HEK293 (cell line): ENCODE measurements around the gene WAPL.
A peak's percentile ranks its signal among the peaks of the same experiment; 100 is the strongest.

Experiments used
- CTCF ChIA-PET: fragments of 350-600 bp; formaldehyde crosslinking; extraction: SDS; loops from one replicate; lab custom pipeline; 2021; ENCODE audit warnings: antibody characterized with exemption; lab: Yijun Ruan, JAX
- POLR2A ChIA-PET: fragments of 300-600 bp; formaldehyde crosslinking; extraction: SDS; loops from one replicate; lab custom pipeline; 2020; ENCODE audit warnings: antibody characterized with exemption, inconsistent platforms; lab: Yijun Ruan, JAX
- H3K27ac ChIP-seq: fragments of 200-500 bp; sonication (Bioruptor generic); 2 replicates; pipeline ENCODE4 v1.5.1; 2014; ENCODE audit warnings: low read depth, low read length, control low read depth, inconsistent platforms; ENCODE audit errors: extremely low read depth
- H3K36me3 ChIP-seq, 2 experiments: fragments of 200-500 bp in 1 of 2; sonication (Bioruptor generic) in 1 of 2; 1 replicate in 1 of 2; 2 replicates in 1 of 2; pipeline ENCODE4 v1.5.1; 2014 to 2017; ENCODE audit warnings: inconsistent platforms in 2 of 2, low read length in 2 of 2; ENCODE audit not compliant: control insufficient read depth in 2 of 2, insufficient read depth in 1 of 2
- H3K4me1 ChIP-seq: fragments of 200-500 bp; sonication (Bioruptor generic); 2 replicates; pipeline ENCODE4 v1.5.1; 2014; ENCODE audit warnings: mild to moderate bottlenecking, low read length, inconsistent platforms; ENCODE audit not compliant: control insufficient read depth, insufficient read depth
- H3K4me3 ChIP-seq: 2 replicates; pipeline ENCODE4 v1.5.1; 2011; ENCODE audit warnings: low read depth, mild to moderate bottlenecking, control low read depth, low read length, moderate library complexity
- H3K9me3 ChIP-seq: fragments of 200-500 bp; sonication (Bioruptor generic); 2 replicates; pipeline ENCODE4 v1.5.1; 2014; ENCODE audit warnings: low read depth, low read length, inconsistent platforms; ENCODE audit not compliant: control insufficient read depth, insufficient read depth
- EGR2 ChIP-seq: fragments of 450-650 bp; formaldehyde crosslinking; IDR thresholded peaks from 2 replicates; pipeline ENCODE4 v1.5.1; 2016; ENCODE audit warnings: low read depth, missing biosample characterization, missing genetic modification characterization
- GLI2 ChIP-seq: fragments of 450-650 bp; formaldehyde crosslinking; IDR thresholded peaks from 2 replicates; pipeline ENCODE4; 2017; ENCODE audit warnings: missing biosample characterization, missing genetic modification characterization, low read depth, borderline replicate concordance
- HOXC10 ChIP-seq: sonication (generic); formaldehyde crosslinking; IDR thresholded peaks from 2 replicates; pipeline ENCODE4 v1.8.1; 2023; ENCODE audit warnings: mild to moderate bottlenecking, missing genetic modification reagents
- KLF16 ChIP-seq: fragments of 450-650 bp; formaldehyde crosslinking; IDR thresholded peaks from 2 replicates; pipeline ENCODE4 v1.5.1; 2017; ENCODE audit warnings: missing biosample characterization, missing genetic modification characterization
- OSR2 ChIP-seq: fragments of 450-650 bp; formaldehyde crosslinking; IDR thresholded peaks from 2 replicates; pipeline ENCODE4 v1.5.1; 2016; ENCODE audit warnings: missing biosample characterization, missing genetic modification characterization
- SALL2 ChIP-seq: fragments of 450-650 bp; formaldehyde crosslinking; IDR thresholded peaks from 2 replicates; pipeline ENCODE4 v1.5.0; 2017; ENCODE audit warnings: missing biosample characterization, mild to moderate bottlenecking, missing genetic modification characterization, borderline replicate concordance
- SP3 ChIP-seq: fragments of 450-650 bp; formaldehyde crosslinking; IDR thresholded peaks from 2 replicates; pipeline ENCODE4 v1.5.1; 2016; ENCODE audit warnings: missing biosample characterization, missing genetic modification characterization
- ZBTB17 ChIP-seq: fragments of 450-650 bp; formaldehyde crosslinking; IDR thresholded peaks from 2 replicates; pipeline ENCODE4 v1.5.1; 2016; ENCODE audit warnings: missing biosample characterization, missing genetic modification characterization
- ZFP37 ChIP-seq: fragments of 450-650 bp; formaldehyde crosslinking; IDR thresholded peaks from 2 replicates; pipeline ENCODE4 v1.5.1; 2016; ENCODE audit warnings: missing biosample characterization, missing genetic modification characterization
- ZNF121 ChIP-seq: fragments of 450-650 bp; formaldehyde crosslinking; IDR thresholded peaks from 2 replicates; pipeline ENCODE4 v1.5.1; 2016; ENCODE audit warnings: missing biosample characterization, missing genetic modification characterization
- ZNF16 ChIP-seq: fragments of 450-650 bp; formaldehyde crosslinking; IDR thresholded peaks from 2 replicates; pipeline ENCODE4 v1.5.1; 2016; ENCODE audit warnings: low read depth, missing biosample characterization, missing genetic modification characterization
- ZNF24 ChIP-seq: fragments of 450-650 bp; formaldehyde crosslinking; IDR thresholded peaks from 2 replicates; pipeline ENCODE4 v1.5.1; 2016; ENCODE audit warnings: missing biosample characterization, missing genetic modification characterization
- ZNF350 ChIP-seq: fragments of 450-650 bp; formaldehyde crosslinking; IDR thresholded peaks from 2 replicates; pipeline ENCODE4 v1.5.0; 2017; ENCODE audit warnings: missing biosample characterization, mild to moderate bottlenecking, missing genetic modification characterization
- ZNF48 ChIP-seq: fragments of 450-650 bp; formaldehyde crosslinking; IDR thresholded peaks from 2 replicates; pipeline ENCODE4 v1.5.1; 2016; ENCODE audit warnings: missing biosample characterization, missing genetic modification characterization
- ZNF549 ChIP-seq: fragments of 450-650 bp; IDR thresholded peaks from 2 replicates; pipeline ENCODE4 v1.5.1; 2018; ENCODE audit warnings: missing biosample characterization, missing genetic modification characterization, mild to moderate bottlenecking, inconsistent platforms, moderate library complexity
- ZNF658 ChIP-seq: fragments of 450-650 bp; formaldehyde crosslinking; IDR thresholded peaks from 2 replicates; pipeline ENCODE4; 2016; ENCODE audit warnings: missing biosample characterization, missing genetic modification characterization
- ZNF660 ChIP-seq: fragments of 450-650 bp; IDR thresholded peaks from 2 replicates; pipeline ENCODE4 v1.5.1; 2018; ENCODE audit warnings: missing biosample characterization, mild to moderate bottlenecking, missing genetic modification characterization
- ZNF776 ChIP-seq: fragments of 450-650 bp; formaldehyde crosslinking; IDR thresholded peaks from 2 replicates; pipeline ENCODE4 v1.5.0; 2017; ENCODE audit warnings: missing biosample characterization, missing genetic modification characterization, borderline replicate concordance
- ZNF830 ChIP-seq: fragments of 450-650 bp; IDR thresholded peaks from 2 replicates; pipeline ENCODE4 v1.5.0; 2018; ENCODE audit warnings: missing biosample characterization, missing genetic modification characterization, low read depth, mild to moderate bottlenecking, moderate library complexity
- ZSCAN23 ChIP-seq: fragments of 450-650 bp; formaldehyde crosslinking; IDR thresholded peaks from 2 replicates; pipeline ENCODE4 v1.5.1; 2016; ENCODE audit warnings: missing biosample characterization, missing genetic modification characterization
- TF ChIP-seq, protein P1 (sequence below): IDR thresholded peaks from 2 replicates; pipeline ENCODE4 v1.6.1; 2011; ENCODE audit warnings: mild to moderate bottlenecking, low read depth, low read length, borderline replicate concordance
- TF ChIP-seq, protein P2 (sequence below): fragments of 450-650 bp; formaldehyde crosslinking; IDR thresholded peaks from 2 replicates; pipeline ENCODE4 v1.5.1; 2017; ENCODE audit warnings: missing biosample characterization, missing genetic modification characterization

WAPL gene

DNA sequence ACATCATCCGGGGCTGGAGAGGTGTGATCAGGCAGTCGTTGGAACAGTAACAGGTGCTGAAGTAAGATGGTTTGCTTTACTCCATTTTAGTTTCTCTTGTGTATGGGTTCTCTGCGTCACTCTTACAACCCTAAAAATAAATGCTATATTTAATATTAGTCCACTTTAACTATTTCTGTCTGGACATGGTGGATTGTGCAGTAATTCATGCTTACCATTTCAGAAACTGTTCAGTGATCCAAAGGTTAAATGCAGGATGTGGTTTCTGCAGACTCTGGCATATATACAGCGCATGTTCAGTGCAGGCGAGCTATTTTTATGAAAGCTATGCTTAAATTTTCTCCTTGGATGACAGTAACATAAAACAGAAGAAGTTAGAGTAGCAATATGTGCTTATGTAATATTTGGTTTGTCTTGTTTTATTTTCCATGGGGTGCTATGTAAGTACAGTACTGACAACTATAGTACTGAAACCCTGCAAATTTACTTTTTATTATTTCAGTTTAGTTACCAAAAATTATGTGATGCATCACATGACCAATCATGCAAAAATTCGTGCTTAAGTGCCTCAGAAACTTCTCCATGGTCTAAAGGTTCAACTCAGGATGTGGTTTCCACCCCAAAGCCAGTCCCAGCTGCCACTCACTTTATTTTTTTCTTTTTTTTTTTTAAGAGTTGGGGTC lies 108.4 kb downstream of the WAPL start:
- TF ChIP-seq ZNF48 (no peak), HOXC10 (CRISPR knock-in tag) (no peak), ZNF658 (tag by site-specific recombination) (no peak), ZNF830 (tag by site-specific recombination) (no peak)
- TF ChIP-seq, all 188 proteins: peak for 0
- CTCF ChIA-PET, result no interaction called here
- Histone ChIP-seq H3K36me3 (no peaks in the 10 kb centered on the region), H3K4me3 (no peak overlapping the region), H3K9me3 (no peaks in the 10 kb centered on the region), H3K27ac (no peak overlapping the region), H3K4me1 (no peaks in the 10 kb centered on the region)
- POLR2A ChIA-PET, result interaction anchor here (1.0 kb wide), 1 partner anchor 11 kb away, joined by 4 read pairs; no protein-coding TSS in a partner anchor

DNA sequence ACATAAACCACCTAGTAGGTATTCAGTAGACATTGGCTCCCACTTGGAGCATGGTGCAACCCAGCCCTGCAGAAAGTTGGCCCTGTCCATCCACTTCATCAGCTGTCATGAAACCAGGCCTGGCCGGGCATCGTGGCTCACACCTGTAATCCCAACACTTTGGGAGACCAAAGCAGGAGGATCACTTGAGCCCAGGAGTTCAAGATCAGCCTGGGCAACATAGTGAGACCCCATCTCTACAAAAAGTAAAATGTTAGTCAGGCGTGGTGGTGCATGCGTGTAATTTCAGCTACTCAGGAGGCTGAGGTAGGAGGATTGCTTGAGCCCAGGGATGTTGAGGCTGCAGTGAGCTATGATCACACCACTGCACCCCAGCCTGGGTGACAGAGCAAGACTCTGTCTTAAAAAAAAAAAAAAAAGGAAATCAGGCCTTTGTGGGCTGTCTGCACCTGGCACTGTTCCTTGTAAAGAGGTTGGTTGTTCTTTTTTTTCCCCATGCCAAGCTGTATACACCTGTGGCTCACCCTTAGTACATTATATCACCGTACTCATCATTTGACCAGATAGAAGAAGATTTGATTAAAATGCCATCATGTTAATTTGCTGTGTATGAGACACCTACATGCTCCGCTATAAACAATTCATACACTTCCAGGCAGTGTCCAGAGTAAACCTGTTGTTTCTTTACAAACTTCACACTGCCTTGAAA lies 109.6 kb downstream of the WAPL start:
- TF ChIP-seq SP3 (tag by site-specific recombination), result no peak
- TF ChIP-seq ZNF121 (tag by site-specific recombination), result peak; percentile 55; the same call in 1 of the 2 replicates
- ChIA-PET CTCF (interaction anchor here (0.6 to 1.1 kb wide), 3 partner anchors 12 to 174 kb away, joined by 3 to 4 read pairs (median 3); no protein-coding TSS in a partner anchor), POLR2A (no interaction called here)
- Histone ChIP-seq H3K4me3 (no peak overlapping the region), H3K36me3 (no peaks in the 10 kb centered on the region), H3K4me1 (no peaks in the 10 kb centered on the region), H3K9me3 (no peaks in the 10 kb centered on the region), H3K27ac (no peak overlapping the region)

DNA sequence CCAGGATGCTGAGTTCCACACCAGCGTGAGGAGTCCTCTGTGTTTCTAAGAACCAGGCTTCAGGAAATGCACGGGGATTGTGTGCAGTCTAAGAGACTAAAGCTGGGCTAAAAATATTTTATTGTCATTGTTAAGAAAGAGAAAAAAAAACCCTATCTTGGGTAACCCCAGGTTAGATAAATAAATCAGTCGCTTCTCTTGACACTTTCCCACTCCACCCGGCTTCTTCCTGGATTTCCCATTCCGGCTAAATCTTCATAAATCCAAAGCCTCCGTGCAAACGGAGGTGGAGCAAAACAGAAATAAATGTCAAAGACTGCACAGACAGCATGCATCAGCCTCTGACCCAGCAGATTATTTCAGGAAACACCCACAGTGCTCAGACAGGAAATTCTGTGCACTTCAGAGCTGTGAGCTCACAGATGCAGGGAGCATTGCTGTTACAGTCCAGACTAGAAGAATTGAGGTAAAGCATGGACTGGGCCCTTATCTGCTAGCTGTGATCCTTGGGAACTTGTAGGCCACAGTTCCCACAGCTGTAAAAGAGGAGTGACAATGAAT lies 110.2 kb downstream of the WAPL start:
- Histone ChIP-seq H3K36me3 (no peaks in the 10 kb centered on the region), H3K4me1 (no peaks in the 10 kb centered on the region), H3K9me3 (no peaks in the 10 kb centered on the region), H3K27ac (no peak overlapping the region), H3K4me3 (no peak overlapping the region)
- ChIA-PET POLR2A (interaction anchor here (1.0 kb wide), 1 partner anchor 11 kb away, joined by 3 read pairs; no protein-coding TSS in a partner anchor), CTCF (interaction anchor here (0.6 to 1.1 kb wide), 3 partner anchors 11 to 565 kb away, joined by 3 to 4 read pairs (median 4); no protein-coding TSS in a partner anchor)
- no peak for TF ChIP-seq EGR2
- no peak for TF ChIP-seq ZSCAN23 (tag by site-specific recombination)
- TF ChIP-seq ZNF660 (tag by site-specific recombination), result no peak
- TF ChIP-seq, protein P1, sequence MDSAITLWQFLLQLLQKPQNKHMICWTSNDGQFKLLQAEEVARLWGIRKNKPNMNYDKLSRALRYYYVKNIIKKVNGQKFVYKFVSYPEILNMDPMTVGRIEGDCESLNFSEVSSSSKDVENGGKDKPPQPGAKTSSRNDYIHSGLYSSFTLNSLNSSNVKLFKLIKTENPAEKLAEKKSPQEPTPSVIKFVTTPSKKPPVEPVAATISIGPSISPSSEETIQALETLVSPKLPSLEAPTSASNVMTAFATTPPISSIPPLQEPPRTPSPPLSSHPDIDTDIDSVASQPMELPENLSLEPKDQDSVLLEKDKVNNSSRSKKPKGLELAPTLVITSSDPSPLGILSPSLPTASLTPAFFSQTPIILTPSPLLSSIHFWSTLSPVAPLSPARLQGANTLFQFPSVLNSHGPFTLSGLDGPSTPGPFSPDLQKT, result no peak
- no peak for TF ChIP-seq KLF16 (tag by site-specific recombination)
- no peak for TF ChIP-seq ZBTB17 (tag by site-specific recombination)
- no peak for TF ChIP-seq ZNF350 (tag by site-specific recombination)
- no peak for TF ChIP-seq OSR2 (tag by site-specific recombination)
- no peak for TF ChIP-seq SALL2 (tag by site-specific recombination)
- TF ChIP-seq ZFP37 (tag by site-specific recombination), result no peak
- TF ChIP-seq, protein P2, sequence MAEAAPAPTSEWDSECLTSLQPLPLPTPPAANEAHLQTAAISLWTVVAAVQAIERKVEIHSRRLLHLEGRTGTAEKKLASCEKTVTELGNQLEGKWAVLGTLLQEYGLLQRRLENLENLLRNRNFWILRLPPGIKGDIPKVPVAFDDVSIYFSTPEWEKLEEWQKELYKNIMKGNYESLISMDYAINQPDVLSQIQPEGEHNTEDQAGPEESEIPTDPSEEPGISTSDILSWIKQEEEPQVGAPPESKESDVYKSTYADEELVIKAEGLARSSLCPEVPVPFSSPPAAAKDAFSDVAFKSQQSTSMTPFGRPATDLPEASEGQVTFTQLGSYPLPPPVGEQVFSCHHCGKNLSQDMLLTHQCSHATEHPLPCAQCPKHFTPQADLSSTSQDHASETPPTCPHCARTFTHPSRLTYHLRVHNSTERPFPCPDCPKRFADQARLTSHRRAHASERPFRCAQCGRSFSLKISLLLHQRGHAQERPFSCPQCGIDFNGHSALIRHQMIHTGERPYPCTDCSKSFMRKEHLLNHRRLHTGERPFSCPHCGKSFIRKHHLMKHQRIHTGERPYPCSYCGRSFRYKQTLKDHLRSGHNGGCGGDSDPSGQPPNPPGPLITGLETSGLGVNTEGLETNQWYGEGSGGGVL (tag by site-specific recombination), result no peak
- TF ChIP-seq ZNF16, result no peak
- TF ChIP-seq ZNF658 (tag by site-specific recombination), result no peak
- TF ChIP-seq GLI2 (tag by site-specific recombination), result no peak
- no peak for TF ChIP-seq ZNF549 (tag by site-specific recombination)
- no peak for TF ChIP-seq ZNF24
- TF ChIP-seq ZNF776 (tag by site-specific recombination), result no peak
